ENCODE data around the gene MRFAP1.

MRFAP1 gene

GRCh38 chr4:6689506-6689960 is 49.0 kb downstream of the MRFAP1 start:
- Mint-ChIP-seq H3K27ac (no peak overlapping the region), H3K9me3 (no peaks in the 10 kb centered on the region), H3K4me3 (no peak overlapping the region), H3K27me3 (ENCODE audit: low read depth) (peaks cover 6% of the 10 kb centered on the region), H3K36me3 (ENCODE audit: low read depth) (no peaks in the 10 kb centered on the region), H3K4me1 (peaks cover 23% of the 10 kb centered on the region)
- no peak for TF ChIP-seq CTCF (IDR thresholded peaks at IDR 0.05; ENCODE audit: unreplicated experiment in 3 of 3)
